WTC11 (cell line): ENCODE results near the gene NEAT1.

Experiments
- CTCF ChIP-seq: fragments of 200-600 bp; IDR thresholded peaks from 2 replicates; pipeline ENCODE4 v1.8.0; 2022; ENCODE audit warnings: antibody characterized with exemption
- ETV6 ChIP-seq: sonication (generic); formaldehyde crosslinking; IDR thresholded peaks from 2 replicates; pipeline ENCODE4 v1.8.1; 2022; ENCODE audit warnings: mild to moderate bottlenecking, missing genetic modification reagents
- IRF2 ChIP-seq: sonication (generic); formaldehyde crosslinking; IDR thresholded peaks from 2 replicates; pipeline ENCODE4 v1.8.0; 2022; ENCODE audit warnings: low read depth, missing genetic modification reagents, borderline replicate concordance
- MAX ChIP-seq: sonication (generic); formaldehyde crosslinking; IDR thresholded peaks from 2 replicates; pipeline ENCODE4 v1.8.0; 2022; ENCODE audit warnings: mild to moderate bottlenecking, missing genetic modification reagents
- NFYB ChIP-seq: sonication (generic); formaldehyde crosslinking; conservative IDR thresholded peaks from 2 replicates; pipeline ENCODE4 v1.8.0; 2022; ENCODE audit warnings: low read depth, missing genetic modification reagents
- NR2C2 ChIP-seq: sonication (generic); formaldehyde crosslinking; IDR thresholded peaks from 2 replicates; pipeline ENCODE4 v1.8.0; 2022; ENCODE audit warnings: mild to moderate bottlenecking, missing genetic modification reagents
- TEAD1 ChIP-seq: sonication (generic); formaldehyde crosslinking; IDR thresholded peaks from 2 replicates; pipeline ENCODE4 v1.8.0; 2022; ENCODE audit warnings: mild to moderate bottlenecking, missing genetic modification reagents
- ZNF138 ChIP-seq: sonication (generic); formaldehyde crosslinking; conservative IDR thresholded peaks from 2 replicates; pipeline ENCODE4 v1.8.1; 2022; ENCODE audit warnings: mild to moderate bottlenecking, moderate library complexity, missing genetic modification reagents

- TF ChIP-seq TEAD1 (CRISPR knock-in tag) (no peak), NR2C2 (CRISPR knock-in tag) (no peak), CTCF (no peak), ZNF138 (CRISPR knock-in tag) (no peak), IRF2 (no peak), ETV6 (CRISPR knock-in tag) (no peak), MAX (CRISPR knock-in tag) (no peak), NFYB (CRISPR knock-in tag) (no peak)
Measured at GRCh38 chr11:65452806-65453490, 30.4 kb downstream of the NEAT1 start.
